HG02610 (cell line): ENCODE results near the gene TNS1.

Source experiments
- ATAC-seq: cut with Tn5 transposase; IDR thresholded peaks from one replicate; pipeline ENCODE4 v1.9.1; 2021; ENCODE audit warnings: mild to moderate bottlenecking, moderate library complexity; ENCODE audit not compliant: unreplicated experiment

Gene TNS1

GRCh38 chr2:217983276-217984233 is 19.2 kb downstream of the TNS1 start:
- no peak for ATAC-seq

- ATAC-seq = no peak
Observed at GRCh38 chr2:217981971-217982370, 20.8 kb downstream of the TNS1 start.

- no peak for ATAC-seq
Observed at GRCh38 chr2:217981084-217981730, 21.6 kb downstream of the TNS1 start.

GRCh38 chr2:217980591-217980990 is 22.2 kb downstream of the TNS1 start:
- no peak for ATAC-seq

GRCh38 chr2:217980036-217980435 is 22.8 kb downstream of the TNS1 start:
- ATAC-seq = no peak

GRCh38 chr2:217979151-217979811 is 23.5 kb downstream of the TNS1 start:
- no peak for ATAC-seq

GRCh38 chr2:217978536-217979150 is 24.2 kb downstream of the TNS1 start:
- ATAC-seq = no peak

- ATAC-seq = no peak
Observed at GRCh38 chr2:217977840-217978535, 24.8 kb downstream of the TNS1 start.

GRCh38 chr2:217976301-217976700 is 26.5 kb downstream of the TNS1 start:
- no peak for ATAC-seq

- ATAC-seq = no peak
Observed at GRCh38 chr2:217975626-217976025, 27.2 kb downstream of the TNS1 start.

- ATAC-seq = no peak
Observed at GRCh38 chr2:217974389-217975005, 28.3 kb downstream of the TNS1 start.

GRCh38 chr2:217973008-217973787 is 29.6 kb downstream of the TNS1 start:
- ATAC-seq = no peak

GRCh38 chr2:217972490-217972889 is 30.3 kb downstream of the TNS1 start:
- no peak for ATAC-seq

GRCh38 chr2:217972037-217972436 is 30.8 kb downstream of the TNS1 start:
- ATAC-seq = no peak

- no peak for ATAC-seq
Observed at GRCh38 chr2:217971166-217971565, 31.6 kb downstream of the TNS1 start.

GRCh38 chr2:217970206-217970605 is 32.6 kb downstream of the TNS1 start:
- no peak for ATAC-seq

- no peak for ATAC-seq
Observed at GRCh38 chr2:217969588-217969987, 33.2 kb downstream of the TNS1 start.

GRCh38 chr2:217968023-217968422 is 34.8 kb downstream of the TNS1 start:
- ATAC-seq = no peak

- no peak for ATAC-seq
Observed at GRCh38 chr2:217966423-217967070, 36.2 kb downstream of the TNS1 start.
